Measurements from ENCODE around the gene BZW2.

BZW2 gene

DNA sequence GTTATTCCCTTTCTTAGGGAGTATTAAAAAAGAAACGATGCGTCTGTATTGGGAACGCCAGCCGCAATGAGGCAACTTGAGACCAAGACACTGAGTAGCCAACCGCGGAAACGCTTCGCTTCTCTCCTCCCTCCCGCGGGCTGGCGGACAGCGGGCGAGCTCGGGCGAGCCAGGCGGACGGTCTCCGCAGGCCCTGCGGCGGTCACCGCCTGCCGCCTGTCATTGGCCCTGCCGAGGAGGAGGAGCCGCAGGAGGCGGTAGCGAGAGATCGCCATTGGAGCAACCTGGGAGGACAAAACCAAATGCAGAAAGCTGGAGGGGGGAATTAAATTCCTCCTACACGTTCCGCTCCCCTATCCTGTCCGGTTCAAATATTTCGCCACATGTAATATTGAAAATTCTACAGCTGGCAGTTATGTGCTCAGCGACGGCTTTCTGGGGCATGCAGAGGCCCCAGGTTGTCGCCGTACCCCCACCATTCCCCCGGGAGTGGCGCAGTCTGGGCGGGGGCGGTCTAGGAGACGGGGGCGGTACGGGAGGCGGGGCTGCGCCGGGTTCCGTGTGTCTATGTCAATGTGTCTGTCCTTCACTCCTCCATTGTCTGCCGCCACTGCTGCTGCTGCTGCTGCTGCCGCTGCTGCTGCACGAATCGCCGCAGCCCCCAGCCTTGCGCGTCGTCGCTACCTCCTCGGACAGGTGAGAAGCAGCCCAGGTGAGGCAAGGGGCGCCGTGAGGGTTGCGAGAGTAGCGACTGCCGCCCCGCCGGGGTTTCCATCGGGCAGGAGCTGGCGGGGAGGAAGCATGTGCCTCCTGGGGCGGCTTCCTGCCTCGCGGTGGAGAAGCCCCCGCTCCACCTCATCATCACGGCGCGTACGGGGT, at the start of gene BZW2, which contains the start of gene ANKMY2:
Gene BZW2, plus strand, starts transcription at position 589 of the 879 bp plus-strand sequence. CDS start 19,263 bp downstream, outside the sequence.
Gene ANKMY2, minus strand, starts transcription at position 162 of the 879 bp plus-strand sequence. CDS start 181 bp downstream, outside the sequence.
- peak; percentile 90 to 92 for DNase-seq (ENCODE audit: low read depth in 2 of 2)

DNA sequence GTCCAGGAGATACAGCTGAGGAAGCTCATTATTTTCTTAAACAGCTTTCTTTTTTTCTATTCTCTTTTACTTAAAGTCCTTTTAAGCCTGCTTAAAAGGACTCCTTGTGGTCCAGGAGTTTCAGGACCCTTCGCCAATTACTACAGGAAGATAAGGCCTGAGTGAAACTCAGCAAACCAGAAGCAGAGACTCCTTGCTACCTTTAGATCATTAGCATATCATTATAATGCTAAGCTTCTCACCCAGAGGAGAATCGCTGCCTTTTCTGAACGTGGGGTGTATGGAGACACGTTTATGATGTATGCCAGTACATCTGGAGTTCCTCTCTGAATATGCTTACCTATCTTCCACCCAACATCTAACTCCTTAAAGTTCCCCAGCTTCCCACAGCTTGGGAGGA, 48.0 kb upstream of the BZW2 start:
- DNase-seq (ENCODE audit: low read depth in 2 of 2), result no peak

DNA sequence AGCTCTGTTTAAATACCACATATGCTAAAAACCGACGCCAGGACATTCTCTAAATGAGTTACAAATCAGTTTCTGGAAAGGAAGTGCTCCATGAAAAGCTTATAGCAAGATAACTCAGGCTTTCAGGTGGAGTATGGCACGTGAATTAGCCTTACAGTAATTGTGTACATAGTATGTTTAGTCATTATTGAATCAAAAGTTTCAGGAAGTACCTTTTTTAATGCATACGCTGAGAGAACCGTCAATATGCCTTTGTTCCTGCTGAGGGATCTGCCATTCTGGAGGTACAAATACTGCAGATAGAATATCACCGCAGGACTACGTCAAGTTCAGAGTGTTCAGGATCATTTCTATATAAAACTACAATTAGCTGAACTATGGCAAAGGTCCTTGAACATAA, 46.1 kb upstream of the BZW2 start:
- no peak for DNase-seq (ENCODE audit: low read depth in 2 of 2)

- DNase-seq (ENCODE audit: low read depth in 2 of 2), result no peak
Measured at GRCh38 chr7:16603633-16604032, 42.3 kb upstream of the BZW2 start.

GRCh38 chr7:16604054-16604453, 41.9 kb upstream of the BZW2 start:
- no peak for DNase-seq (ENCODE audit: low read depth in 2 of 2)

GRCh38 chr7:16606704-16607103, 39.3 kb upstream of the BZW2 start:
- no peak for DNase-seq (ENCODE audit: low read depth in 2 of 2)

GRCh38 chr7:16609842-16610450, 36.0 kb upstream of the BZW2 start:
- no peak for DNase-seq (ENCODE audit: low read depth in 2 of 2)

GRCh38 chr7:16611711-16612110, 34.3 kb upstream of the BZW2 start:
- DNase-seq (ENCODE audit: low read depth in 2 of 2), result no peak

GRCh38 chr7:16615228-16615627, 30.8 kb upstream of the BZW2 start:
- DNase-seq (ENCODE audit: low read depth in 2 of 2), result no peak

GRCh38 chr7:16616122-16616521, 29.9 kb upstream of the BZW2 start:
- DNase-seq (ENCODE audit: low read depth in 2 of 2), result no peak

DNA sequence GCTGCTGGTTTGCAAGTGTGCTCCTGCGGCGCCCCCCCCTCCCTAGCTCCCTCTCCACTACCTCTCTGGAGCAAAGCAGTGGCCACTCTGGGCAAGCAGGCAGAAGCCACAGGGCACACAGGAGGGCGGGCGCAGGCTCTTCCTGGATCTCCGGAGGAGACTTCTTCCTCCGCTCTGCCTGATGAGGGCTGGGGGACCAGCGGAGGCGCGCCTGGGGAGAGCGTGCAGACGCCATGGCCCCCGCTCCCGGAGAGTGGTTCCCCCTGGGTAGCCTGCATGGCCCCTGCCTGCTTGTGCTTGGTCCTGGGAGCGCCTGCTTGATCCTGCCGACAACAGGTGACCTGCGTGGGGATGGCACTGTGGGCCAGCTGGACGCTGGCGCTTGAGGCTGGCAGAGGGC, 29.4 kb upstream of the BZW2 start:
- no peak for DNase-seq (ENCODE audit: low read depth in 2 of 2)

DNA sequence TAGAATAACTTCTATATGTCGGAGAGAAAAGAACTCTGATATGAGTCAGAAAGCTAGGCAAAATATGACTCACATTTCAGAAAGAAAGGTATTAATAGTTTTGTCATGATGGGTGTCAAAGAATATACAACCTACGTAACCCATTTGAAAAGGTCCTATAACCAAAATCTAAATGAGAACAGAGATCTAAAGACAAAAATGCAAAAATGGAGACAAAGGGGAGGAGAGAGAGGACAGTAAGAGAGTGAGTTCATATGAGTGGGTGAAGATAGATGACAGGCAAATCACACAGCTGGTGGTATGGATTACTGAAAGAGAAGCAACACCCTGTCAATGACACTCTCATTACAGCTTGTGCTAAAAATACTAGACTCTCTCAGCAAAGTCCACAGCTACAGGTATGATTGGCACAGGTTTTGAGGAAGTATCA, 26.0 kb upstream of the BZW2 start:
- no peak for DNase-seq (ENCODE audit: low read depth in 2 of 2)

- no peak for DNase-seq (ENCODE audit: low read depth in 2 of 2)
Measured at GRCh38 chr7:16626388-16626787, 19.6 kb upstream of the BZW2 start.

- DNase-seq (ENCODE audit: low read depth in 2 of 2), result no peak
Measured at GRCh38 chr7:16627236-16627635, 18.7 kb upstream of the BZW2 start.

DNA sequence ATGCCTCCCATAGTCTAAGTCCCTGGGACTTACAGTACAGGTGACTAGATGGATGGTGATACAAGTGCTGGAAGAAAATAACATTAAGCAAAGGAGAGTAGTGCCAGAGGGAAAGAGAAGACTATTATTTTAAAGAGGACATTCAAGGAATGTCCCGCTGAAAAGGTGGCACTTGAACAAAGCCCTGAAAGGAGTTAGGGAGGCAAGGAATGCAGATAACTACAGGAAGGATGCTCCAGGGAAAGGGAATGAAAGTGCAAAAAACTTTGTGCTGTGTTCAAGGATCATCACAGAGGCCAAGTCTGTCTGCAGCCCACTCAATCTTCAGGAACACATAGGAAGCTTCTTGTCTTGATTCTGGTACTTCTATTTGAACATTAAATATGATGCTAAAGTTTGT, 15.3 kb upstream of the BZW2 start:
- DNase-seq (ENCODE audit: low read depth in 2 of 2), result no peak

- no peak for DNase-seq (ENCODE audit: low read depth in 2 of 2)
Measured at GRCh38 chr7:16634271-16634738, 11.7 kb upstream of the BZW2 start.

- no peak for DNase-seq (ENCODE audit: low read depth in 2 of 2)
Measured at GRCh38 chr7:16636555-16637101, 9.4 kb upstream of the BZW2 start.

DNA sequence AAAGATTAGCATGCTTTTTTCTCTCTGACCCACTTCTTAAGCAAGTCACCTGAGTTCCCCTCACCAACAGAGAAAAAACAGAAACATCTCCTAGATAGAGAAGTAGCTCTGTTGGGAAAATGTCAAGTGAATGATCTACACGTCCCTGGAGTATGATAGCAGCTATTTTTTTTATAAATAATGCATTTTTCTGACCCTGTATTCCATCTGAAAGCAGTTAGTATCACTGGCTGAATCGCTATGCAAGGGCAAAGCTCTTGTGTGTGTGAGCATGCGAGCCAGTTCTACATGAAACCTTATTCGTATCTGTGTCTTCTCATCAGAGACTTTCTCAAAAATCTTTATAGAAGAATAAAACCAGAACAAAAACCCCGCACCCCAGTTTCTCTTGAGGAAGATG, 8.6 kb upstream of the BZW2 start:
- no peak for DNase-seq (ENCODE audit: low read depth in 2 of 2)

DNA sequence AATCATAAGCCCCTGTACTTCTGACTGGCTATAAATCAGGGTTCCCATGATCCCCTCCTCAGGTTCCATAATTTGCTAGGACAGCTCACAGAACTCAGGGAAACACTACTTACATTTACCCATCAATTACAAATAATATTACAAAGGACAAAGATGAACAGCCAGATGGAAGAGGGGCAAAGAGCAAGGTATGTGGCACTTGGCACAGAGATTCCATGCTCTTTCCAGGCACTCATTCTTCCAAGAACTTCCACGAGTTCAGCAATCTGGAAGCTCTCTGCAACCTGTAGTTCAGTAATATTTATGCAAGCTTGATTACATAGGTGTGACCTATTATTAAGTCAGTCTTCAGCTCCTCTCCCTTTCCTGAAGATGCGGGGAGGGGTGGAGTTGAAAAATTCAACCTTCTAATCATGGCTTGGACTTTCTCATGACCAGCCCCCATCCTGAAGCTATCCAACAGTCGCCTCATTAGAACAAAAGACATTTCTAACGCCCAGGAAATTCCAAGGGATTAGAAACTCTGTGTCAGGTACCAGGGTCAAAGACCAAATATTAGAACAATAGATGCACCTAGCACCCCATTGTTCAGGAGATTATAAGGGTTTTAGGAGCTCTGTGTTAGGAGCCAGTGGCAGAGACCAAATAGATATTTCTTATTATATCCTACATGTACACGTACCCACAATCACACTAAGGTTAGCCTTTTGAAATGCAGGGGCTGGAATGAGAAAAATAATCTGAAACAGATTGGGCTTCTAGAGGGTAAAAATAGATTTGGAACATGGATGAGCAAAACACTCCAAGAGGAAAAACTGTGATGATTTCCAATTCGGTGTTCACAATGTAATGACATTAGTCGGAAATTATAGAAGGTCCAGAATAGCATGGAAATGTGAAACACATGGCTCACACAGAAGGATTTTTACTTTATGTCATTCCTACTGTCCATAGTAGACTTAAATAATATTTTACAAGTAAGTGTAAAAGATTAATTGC, 7.4 kb upstream of the BZW2 start:
- DNase-seq (ENCODE audit: low read depth in 2 of 2), result no peak

DNA sequence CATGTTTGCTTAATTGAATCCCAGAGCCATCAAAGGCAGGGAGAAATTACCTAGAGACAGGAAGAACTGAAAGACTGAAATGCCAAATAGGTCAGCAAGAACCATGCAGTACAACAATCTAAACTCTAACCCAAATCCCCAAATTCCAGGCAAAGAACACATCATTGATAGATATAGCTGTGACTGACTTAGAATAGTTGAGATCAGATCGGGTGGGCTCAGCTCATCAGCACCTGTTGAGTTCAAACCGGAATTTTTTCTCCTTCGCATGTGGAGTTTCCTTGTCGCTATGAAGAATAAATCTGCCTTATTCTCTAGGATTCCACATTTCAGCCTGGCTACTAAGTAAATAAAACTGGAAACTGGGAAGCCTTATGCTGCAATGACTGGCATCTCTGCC, 1.8 kb upstream of the BZW2 start:
- DNase-seq (ENCODE audit: low read depth in 2 of 2), result no peak
